ENCODE measurements around the gene CALD1.

Gene CALD1

DNA sequence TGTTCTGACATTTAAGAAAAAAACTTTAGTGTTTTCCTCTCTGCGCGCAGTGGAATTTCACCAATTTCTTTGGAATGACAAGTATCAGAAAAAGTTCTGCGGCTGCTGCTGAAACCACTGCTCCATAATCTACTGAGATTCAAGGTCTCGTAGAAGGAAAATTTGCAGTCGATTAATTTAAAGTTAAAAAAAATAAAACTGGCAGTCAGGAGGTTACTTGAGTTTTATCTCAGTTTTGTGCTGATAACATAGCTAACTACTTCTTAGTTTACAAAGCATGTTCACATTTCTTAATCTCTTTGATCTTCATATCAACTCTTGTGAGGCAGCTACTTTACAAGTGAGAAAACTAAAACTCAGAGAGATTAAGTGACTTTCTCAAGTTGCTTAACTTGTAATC, 18.2 kb upstream of the CALD1 start:
- TF ChIP-seq, protein P1, sequence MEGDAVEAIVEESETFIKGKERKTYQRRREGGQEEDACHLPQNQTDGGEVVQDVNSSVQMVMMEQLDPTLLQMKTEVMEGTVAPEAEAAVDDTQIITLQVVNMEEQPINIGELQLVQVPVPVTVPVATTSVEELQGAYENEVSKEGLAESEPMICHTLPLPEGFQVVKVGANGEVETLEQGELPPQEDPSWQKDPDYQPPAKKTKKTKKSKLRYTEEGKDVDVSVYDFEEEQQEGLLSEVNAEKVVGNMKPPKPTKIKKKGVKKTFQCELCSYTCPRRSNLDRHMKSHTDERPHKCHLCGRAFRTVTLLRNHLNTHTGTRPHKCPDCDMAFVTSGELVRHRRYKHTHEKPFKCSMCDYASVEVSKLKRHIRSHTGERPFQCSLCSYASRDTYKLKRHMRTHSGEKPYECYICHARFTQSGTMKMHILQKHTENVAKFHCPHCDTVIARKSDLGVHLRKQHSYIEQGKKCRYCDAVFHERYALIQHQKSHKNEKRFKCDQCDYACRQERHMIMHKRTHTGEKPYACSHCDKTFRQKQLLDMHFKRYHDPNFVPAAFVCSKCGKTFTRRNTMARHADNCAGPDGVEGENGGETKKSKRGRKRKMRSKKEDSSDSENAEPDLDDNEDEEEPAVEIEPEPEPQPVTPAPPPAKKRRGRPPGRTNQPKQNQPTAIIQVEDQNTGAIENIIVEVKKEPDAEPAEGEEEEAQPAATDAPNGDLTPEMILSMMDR (IDR thresholded peaks at IDR 0.05; ENCODE audit: low read depth, low read length, missing control alignments) = no peak
- H3K4me3 ChIP-seq (replicated peaks; ENCODE audit: low read depth, low read length) = no peak overlapping the region
- no peak for DNase-seq (ENCODE audit: extremely low read depth, low read depth)

DNA sequence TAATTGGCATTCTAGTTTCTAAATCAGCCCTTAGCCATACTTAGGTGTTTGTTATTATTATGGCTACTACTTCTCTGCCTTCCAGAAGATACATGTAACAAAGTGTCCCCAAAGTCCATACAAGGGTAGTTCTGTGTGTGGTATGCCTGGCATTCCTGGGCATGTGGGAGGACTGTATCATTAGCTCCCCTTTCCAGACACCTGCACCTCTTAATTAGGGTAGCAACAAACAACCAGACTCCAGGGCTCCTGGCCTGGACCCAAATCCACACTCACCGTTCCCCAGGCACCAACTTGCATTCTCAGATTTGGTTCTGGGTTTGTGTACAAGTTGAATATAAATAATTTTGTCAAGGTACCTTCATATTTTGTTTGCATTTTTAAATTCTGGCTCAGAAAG, 15.5 kb upstream of the CALD1 start:
- TF ChIP-seq, protein P1 (IDR thresholded peaks at IDR 0.05; ENCODE audit: low read depth, low read length, missing control alignments) = no peak
- H3K4me3 ChIP-seq (replicated peaks; ENCODE audit: low read depth, low read length) = no peak overlapping the region
- no peak for DNase-seq (ENCODE audit: extremely low read depth, low read depth)

DNA sequence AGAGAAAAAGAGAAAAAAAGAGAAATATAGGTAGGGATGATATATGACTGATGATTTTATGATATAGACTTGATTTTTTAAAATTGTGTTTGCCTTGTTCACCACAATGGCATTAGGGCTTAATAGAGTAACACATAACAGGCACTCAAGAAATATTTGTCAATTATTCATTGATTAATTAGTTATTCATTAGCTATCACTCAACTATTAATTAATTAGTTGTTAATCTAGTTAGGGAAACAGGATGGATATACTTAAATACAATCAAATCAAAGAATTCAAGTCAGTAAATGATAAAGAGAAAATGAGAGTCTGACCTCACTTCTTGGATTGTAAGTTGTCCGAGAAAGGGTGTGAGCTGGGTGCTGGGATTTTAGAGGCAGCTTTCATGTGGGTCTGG, 15.1 kb upstream of the CALD1 start:
- no peak for DNase-seq (ENCODE audit: extremely low read depth, low read depth)
- no peak overlapping the region for H3K4me3 ChIP-seq (replicated peaks; ENCODE audit: low read depth, low read length)
- TF ChIP-seq, protein P1 (IDR thresholded peaks at IDR 0.05; ENCODE audit: low read depth, low read length, missing control alignments) = no peak

DNA sequence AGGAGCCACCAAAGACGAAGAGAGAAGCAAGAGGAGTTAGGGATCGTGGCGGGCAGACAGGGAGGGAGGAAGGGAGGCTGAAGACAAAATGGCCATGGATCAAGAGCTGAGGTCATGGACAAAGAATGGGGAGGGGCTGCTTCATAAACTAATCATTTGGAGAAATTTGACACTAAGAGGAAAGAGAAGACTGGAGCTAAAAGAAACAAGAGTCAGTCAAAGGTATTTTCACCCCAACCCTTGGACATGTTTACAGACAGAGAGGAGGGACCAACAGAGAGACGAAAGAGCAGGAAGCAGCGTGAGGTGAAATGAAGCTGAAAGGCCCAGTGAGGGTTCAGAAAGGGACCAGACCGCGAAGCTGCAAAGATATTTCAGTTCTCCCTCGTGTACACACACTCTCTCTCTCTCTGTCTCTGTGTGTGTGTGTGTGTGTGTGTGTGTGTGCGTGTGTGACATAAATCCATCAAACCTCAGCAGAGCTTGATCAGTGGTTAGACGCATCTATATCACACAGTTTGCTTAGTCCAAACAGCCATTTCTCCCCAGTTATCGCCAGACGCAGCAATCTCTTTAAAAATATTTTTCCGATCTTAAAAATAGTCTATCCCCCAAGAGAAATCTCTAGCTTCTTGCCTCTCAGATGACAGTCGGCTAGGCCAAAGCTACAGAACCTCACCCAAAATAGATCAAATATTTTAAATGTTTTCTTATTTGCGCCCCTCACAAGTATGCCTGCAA, 12.5 kb upstream of the CALD1 start:
- DNase-seq (ENCODE audit: extremely low read depth, low read depth) = no peak
- no peak overlapping the region for H3K4me3 ChIP-seq (replicated peaks; ENCODE audit: low read depth, low read length)
- TF ChIP-seq, protein P1 (IDR thresholded peaks at IDR 0.05; ENCODE audit: low read depth, low read length, missing control alignments) = no peak

DNA sequence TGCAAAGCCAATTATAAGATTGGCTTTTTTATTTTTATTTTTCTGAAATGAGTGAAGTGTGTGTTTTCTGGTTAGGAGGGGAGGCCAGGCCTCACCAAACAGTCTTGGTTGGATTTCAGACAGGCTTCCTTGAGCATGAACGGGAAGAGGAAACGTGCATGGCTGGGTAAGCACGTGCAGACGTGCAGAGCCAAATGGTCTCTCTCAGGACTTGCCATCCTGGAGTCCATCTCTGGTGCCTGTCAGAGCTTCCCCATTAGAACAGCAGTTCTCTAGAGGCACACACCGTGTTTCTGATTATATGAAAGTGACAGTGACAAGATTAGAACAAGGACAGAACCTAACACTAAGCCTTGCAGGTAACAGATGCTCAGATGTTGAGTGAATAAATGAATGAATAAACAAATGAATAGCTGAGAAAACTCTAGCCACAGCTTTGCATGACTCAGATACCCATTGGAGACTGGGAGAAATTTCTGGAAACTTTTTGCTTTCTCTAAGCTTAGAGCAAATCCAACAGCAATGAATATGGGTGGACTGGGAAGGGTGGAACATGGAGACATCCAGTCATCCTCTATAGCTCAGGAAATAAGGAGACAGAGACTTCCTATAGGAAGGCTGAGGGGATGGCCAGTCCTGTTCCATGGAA, 11.8 kb upstream of the CALD1 start:
- TF ChIP-seq, protein P1 (IDR thresholded peaks at IDR 0.05; ENCODE audit: low read depth, low read length, missing control alignments) = no peak
- no peak for DNase-seq (ENCODE audit: extremely low read depth, low read depth)
- no peak overlapping the region for H3K4me3 ChIP-seq (replicated peaks; ENCODE audit: low read depth, low read length)

DNA sequence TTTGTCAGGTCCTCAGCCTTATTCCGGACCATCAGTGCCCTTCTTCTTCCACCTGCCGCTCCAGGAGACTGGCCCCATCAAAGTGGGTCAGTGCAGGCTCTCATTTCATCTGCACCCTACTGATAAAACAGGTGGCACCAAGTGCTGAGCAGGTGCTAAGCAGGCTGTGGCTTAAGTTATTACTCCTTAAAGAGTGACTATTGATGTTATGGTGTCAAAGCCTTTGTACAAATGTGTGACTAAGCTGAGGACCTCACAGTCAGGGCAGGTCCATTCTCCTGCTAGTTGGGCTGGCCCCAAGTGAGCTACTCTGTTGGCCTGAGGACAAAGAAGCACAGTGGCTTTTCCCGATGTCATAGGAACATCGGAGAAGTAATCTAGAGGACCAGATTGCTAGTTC, 11.2 kb upstream of the CALD1 start:
- no peak overlapping the region for H3K4me3 ChIP-seq (replicated peaks; ENCODE audit: low read depth, low read length)
- DNase-seq (ENCODE audit: extremely low read depth, low read depth) = no peak
- TF ChIP-seq, protein P1 (IDR thresholded peaks at IDR 0.05; ENCODE audit: low read depth, low read length, missing control alignments) = no peak

All from HFF-Myc (cell line).